Measurements from ENCODE around the gene CYFIP1. TPM values are rescaled to one million over a fixed set of nuclear protein-coding genes. Genes with fewer than 3 reads are reported as not detected.
A peak's percentile ranks its signal among the peaks of the same experiment; 100 is the strongest.

CYFIP1 gene
- total RNA-seq, 1 donor from 2014 or later = 48.9 TPM

GRCh38 chr15:22893881-22894280 is 86.3 kb downstream of the CYFIP1 start:
- DNase-seq (ENCODE audit: low spot score in 2 of 2) = no peak
- FAIRE-seq = no peak

- no peak for DNase-seq (ENCODE audit: low spot score in 2 of 2)
- no peak for FAIRE-seq
These were observed 87.1 kb downstream of the CYFIP1 start for GRCh38 chr15:22893081-22893480.

GRCh38 chr15:22892333-22892732 is 87.8 kb downstream of the CYFIP1 start:
- no peak for FAIRE-seq

GRCh38 chr15:22891426-22892210 is 88.5 kb downstream of the CYFIP1 start:
- no peak for FAIRE-seq
- no peak for DNase-seq (ENCODE audit: low spot score in 2 of 2)

More at GRCh38 chr15:22892333-22892732, 87.8 kb downstream of the CYFIP1 start:
- DNase-seq (ENCODE audit: low spot score in 2 of 2) = no peak

GRCh38 chr15:22890296-22890695 is 89.9 kb downstream of the CYFIP1 start:
- FAIRE-seq (no peak), DNase-seq (ENCODE audit: low spot score in 2 of 2) (no peak)

- DNase-seq (ENCODE audit: low spot score in 2 of 2) (no peak), FAIRE-seq (no peak)
These were observed 90.9 kb downstream of the CYFIP1 start for GRCh38 chr15:22889146-22889818.

- FAIRE-seq (no peak), DNase-seq (ENCODE audit: low spot score in 2 of 2) (peak in 1 of 2 donors; percentile 66)
These were observed 91.9 kb downstream of the CYFIP1 start for GRCh38 chr15:22888120-22888859.

GRCh38 chr15:22887157-22887951 is 92.8 kb downstream of the CYFIP1 start:
- DNase-seq (ENCODE audit: low spot score in 2 of 2) = peak in 1 of 2 donors; percentile 48

GRCh38 chr15:22885120-22885519 is 95.0 kb downstream of the CYFIP1 start:
- DNase-seq (ENCODE audit: low spot score in 2 of 2) (no peak), FAIRE-seq (no peak)

More at GRCh38 chr15:22887157-22887951, 92.8 kb downstream of the CYFIP1 start:
- FAIRE-seq = no peak

GRCh38 chr15:22884344-22884743 is 95.8 kb downstream of the CYFIP1 start:
- DNase-seq (ENCODE audit: low spot score in 2 of 2) (no peak), FAIRE-seq (no peak)

- no peak for FAIRE-seq
- no peak for DNase-seq (ENCODE audit: low spot score in 2 of 2)
These were observed 97.0 kb downstream of the CYFIP1 start for GRCh38 chr15:22883196-22883595.

- FAIRE-seq = no peak
- no peak for DNase-seq (ENCODE audit: low spot score in 2 of 2)
These were observed 98.3 kb downstream of the CYFIP1 start for GRCh38 chr15:22881739-22882440.

- DNase-seq (ENCODE audit: low spot score in 2 of 2) (no peak), FAIRE-seq (no peak)
These were observed 99.0 kb downstream of the CYFIP1 start for GRCh38 chr15:22880981-22881738.

GRCh38 chr15:22880068-22880980 is 99.8 kb downstream of the CYFIP1 start:
- no peak for DNase-seq (ENCODE audit: low spot score in 2 of 2)
- no peak for FAIRE-seq

- FAIRE-seq = no peak
- no peak for DNase-seq (ENCODE audit: low spot score in 2 of 2)
These were observed 102.1 kb downstream of the CYFIP1 start for GRCh38 chr15:22878103-22878502.

GRCh38 chr15:22877607-22878006 is 102.6 kb downstream of the CYFIP1 start:
- DNase-seq (ENCODE audit: low spot score in 2 of 2) (no peak), FAIRE-seq (no peak)

- FAIRE-seq = no peak
- no peak for DNase-seq (ENCODE audit: low spot score in 2 of 2)
These were observed 103.1 kb downstream of the CYFIP1 start for GRCh38 chr15:22877117-22877516.

GRCh38 chr15:22874966-22875365 is 105.2 kb downstream of the CYFIP1 start:
- DNase-seq (ENCODE audit: low spot score in 2 of 2) (no peak), FAIRE-seq (no peak)
